Activated CD8-positive, alpha-beta memory T cell treated with anti-CD3 and anti-CD28 coated beads, Interleukin-2, amount 50 U/mL, for 4 hours (primary cell): ENCODE data around the gene DAP3.
"Not testable (repeated sequence)": the region's sequence is repeated elsewhere in the genome, so short reads cannot be mapped to it uniquely, and the experiment has no call there.

Experiments used
- DNase-seq: peaks from one replicate; pipeline ENCODE4 v3.0.0-alpha.2; 2020

The DAP3 gene

DNA sequence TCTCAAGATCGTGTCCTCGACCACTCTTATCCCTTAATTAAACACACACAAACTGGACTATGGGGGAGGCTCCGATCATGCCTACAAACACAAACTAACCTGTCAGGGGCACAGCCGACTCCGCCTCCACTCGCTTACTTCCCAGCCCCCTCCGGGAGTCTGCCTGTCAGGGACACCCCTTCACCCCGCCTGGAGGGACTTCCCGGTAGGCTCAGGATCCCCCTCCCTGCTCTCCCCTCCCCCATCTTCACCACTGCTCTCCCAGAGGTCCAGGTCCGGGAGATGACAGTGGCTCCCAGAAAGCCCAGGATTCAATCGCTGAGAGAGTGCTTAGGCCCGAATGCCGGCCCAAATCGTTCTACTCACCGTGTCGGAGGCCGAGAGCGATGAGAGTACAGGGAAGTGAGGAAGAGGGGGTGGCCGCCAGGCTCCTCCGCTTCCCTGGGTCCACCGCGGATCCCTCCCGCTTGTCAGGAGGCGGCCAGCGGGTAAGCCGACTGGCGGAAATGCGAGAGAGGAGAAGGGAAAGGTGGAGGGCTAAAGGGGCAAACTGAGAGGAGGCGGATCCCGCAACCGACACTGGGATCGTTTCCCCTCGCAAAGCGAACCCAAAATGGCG, 1.1 kb upstream of the DAP3 start:
- not testable (repeated sequence) for DNase-seq

DNA sequence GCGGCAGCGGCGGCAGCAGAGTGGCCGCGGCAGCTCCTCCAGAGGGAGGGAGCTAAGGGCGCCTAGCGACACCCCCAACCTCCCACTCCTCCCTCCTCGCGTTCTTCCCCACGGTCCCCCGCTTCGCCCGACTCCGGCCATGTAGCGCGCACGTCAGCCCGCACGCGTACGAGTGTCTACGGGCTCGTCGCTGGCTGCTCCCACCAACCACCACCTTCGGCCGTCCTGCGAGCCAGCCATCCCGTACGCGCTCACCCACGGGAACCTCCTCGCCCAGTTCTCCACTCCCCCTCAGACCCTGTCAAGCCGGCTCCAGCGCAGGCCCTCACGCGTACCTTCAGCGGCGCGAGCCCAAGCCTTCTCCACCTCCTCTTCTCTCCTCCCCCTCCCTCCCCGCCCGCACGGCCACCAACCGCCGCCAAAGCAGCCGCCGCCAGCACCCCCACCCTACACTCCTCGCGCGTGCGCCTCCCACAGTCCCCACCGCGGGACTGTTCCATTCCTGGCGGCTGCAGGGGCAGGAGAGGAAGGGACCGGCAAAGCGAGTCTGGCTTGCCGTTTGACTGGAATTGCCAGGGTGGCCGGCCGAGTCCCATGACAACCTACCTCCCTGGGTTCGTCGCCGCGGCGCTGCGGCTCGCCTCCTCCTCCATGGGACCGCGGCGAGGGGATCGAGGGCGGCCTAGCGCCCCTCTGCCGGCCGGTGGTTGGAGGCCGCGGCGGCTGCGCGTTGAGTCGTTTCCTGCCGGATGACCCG, 389 bp upstream of the DAP3 start, which contains the start of gene YY1AP1:
TSS of gene YY1AP1 (minus strand) at position 451 of the 757 bp plus-strand sequence. CDS start 8,338 bp downstream, outside the sequence.
- peak; percentile 89 for DNase-seq

DNA sequence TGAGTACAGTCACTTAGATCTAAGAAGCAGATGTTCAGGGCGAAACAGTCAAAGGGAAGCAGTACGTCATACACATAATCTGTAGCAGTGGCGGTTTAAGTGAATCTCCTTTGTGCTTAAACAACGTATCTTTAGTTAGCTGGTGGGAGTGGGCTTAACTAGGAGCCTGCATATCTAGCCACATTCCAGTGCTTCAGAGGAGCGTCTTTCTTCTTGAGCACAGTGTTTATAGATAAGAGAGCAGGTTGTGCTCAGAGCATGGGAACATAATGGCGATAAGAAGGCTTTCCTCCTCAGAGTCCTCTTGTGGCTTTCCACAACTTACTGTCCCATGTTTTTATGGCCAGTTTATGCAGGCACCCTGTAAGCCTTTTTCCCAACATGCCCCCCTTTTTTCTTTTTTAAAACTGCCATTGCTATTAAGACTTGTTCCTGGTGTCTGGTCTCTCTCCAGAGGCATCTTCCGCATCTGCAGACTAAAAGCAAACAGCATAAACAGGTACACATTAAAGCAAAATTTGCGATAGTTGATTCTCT, 3.2 kb downstream of the DAP3 start:
- DNase-seq, result no peak

DNA sequence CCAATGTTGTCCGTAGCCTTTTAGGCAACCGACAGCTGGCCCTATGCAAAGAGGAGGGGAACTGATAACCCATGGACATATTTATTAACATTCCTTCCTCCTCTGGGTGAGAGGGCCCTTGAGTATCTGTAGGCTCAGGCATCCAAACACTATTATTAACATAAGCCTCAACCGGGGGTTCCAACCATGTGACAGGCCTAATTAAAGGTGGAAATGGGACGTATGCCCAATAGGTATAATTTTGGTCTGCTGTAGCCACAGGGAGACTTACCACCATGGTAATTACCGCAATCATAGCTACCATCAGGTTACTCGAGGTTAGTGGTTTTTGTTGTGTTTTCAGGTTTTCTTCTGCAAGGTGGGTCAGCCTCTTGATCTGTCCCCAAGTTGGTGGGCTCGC, 5.3 kb downstream of the DAP3 start:
- DNase-seq, result no peak

DNA sequence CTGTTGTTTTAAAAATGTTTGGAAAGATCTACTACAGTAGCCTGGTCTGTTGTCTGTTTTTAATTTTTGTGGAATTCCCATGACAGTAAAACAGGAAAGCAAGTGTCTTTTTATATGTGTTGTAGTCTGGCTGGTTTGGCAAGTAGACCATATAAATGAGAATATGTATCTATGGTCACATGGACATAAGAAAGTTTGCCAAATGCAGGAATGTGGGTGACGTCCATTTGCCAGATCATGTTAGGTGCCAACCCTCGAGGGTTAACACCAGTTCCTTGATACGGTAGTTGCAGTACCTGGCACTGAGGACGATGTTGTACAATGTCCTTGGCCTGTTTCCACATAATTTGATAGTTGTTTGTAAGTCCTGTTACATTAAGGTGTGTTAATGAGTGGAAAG, 6.2 kb downstream of the DAP3 start:
- DNase-seq, result no peak

DNA sequence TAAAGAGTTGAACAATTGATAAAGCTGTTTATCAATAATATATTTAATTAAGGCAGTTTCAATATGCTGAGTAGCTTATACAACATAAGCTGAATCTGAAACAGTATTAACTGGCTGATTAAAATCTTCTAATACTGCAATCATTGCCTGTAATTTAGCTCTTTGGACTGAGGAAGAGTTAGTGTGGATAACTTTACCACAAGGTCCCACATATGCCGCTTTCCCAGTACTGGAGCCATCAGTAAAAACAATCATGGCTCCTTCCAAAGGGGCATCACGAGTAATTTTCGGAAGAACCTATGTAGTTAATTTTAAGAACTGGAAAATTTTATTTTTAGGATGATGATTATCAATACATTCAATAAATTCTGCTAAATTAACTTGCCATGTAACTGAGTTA, 6.7 kb downstream of the DAP3 start:
- DNase-seq, result no peak

DNA sequence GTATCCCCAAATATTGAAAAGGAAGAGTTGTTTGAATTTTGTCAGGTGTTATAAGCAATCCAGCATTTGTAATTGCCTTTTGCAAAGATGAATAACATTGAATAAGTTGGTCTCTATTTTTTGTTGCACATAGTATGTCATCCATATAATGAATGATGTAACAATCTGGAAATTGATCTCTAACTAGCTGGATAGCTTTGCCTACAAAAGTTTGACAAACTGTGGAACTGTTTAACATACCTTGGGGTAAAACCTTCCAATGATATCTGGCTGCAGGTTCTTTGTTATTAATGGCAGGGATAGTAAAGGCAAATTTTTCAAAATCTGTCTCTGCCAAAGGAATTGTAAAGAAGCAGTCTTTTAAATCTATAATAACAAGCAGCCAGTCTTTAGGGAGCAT, 7.6 kb downstream of the DAP3 start:
- no peak for DNase-seq

DNA sequence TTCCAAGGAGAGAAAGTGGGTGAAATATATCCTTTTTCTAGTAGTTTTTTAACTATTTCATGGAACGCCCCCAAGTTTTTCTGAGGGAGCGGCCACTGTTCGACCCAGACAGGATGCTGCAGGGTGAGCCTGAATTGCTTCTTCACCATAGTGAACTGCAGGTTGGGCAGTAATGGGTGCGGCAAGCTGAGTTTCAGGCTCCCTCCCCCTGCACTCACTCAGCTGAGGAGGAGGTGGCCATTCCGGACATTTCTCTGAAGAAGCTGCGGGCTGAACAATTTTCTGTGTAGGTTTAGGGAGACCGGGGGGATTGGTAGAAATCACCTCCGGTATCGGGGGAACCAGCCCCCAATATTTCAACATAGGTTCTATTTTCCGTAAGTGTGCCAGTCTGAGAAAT, 8.2 kb downstream of the DAP3 start:
- no peak for DNase-seq

DNA sequence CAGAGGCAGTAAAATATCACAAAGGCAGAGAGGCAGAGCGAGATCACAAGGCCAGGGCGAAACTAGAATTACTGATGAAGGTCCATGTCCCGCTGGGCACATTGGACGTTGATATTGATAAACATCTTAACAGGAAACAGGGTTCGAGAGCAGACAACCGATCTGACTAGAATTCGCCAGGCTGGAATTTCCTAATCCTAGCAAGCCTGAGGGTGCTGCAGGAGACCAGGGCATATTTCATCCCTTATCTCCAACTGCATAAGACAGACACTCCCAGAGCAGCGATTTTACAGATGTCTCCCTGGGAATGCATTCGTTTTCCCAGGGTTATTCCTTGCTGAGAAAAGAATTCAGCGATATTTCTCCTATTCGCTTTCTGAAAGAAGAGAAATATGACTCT, 8.7 kb downstream of the DAP3 start:
- DNase-seq, result not testable (repeated sequence)

DNA sequence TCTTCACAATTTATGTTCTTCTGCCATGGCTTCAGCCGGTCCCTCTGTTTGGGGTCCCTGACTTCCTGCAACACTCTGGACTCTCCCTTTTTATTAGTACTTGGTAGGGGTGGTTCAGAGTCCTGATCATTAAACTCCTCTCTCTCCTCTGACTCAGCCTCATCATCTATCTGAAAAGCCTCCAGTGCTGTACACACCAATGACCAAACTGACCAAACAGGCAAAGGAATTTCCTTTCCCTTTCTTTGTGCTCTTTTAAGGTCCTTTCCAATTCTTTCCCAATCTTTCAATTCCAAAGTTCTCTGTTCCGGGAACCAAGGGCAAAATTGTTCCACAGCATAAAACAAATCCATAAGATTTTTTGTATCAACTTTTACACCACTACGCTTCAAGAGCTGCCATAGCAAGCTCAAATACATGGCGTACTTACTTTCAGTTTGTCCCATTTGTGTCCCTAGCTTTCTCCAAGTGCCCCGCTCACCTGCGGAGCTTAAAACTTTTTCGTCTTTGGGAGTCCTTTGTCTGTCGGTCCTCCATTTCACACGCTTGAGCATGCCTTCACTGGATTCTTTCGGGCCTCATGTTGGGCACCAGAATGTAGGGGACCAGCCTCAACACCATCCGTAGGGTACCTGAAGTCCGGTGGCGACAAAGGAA, 9.6 kb downstream of the DAP3 start:
- no peak for DNase-seq

DNA sequence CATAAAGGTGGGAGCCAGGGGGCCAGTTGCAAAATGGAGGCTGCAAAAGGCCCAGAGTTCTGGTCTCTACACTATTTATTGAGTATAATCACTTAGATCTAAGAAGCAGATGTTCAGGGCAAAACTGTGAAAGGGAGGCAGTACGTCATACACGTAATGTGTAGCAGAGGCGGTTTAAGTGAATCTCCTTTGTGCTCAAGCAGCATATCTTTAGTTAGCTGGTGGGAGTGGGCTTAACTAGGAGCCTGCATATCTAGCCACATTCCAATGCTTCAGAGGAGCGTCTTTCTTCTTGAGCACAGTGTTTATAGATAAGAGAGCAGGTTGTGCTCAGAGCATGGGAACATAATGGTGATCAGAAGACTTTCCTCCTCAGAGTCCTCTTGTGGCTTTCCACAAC, 10.2 kb downstream of the DAP3 start:
- not testable (repeated sequence) for DNase-seq

DNA sequence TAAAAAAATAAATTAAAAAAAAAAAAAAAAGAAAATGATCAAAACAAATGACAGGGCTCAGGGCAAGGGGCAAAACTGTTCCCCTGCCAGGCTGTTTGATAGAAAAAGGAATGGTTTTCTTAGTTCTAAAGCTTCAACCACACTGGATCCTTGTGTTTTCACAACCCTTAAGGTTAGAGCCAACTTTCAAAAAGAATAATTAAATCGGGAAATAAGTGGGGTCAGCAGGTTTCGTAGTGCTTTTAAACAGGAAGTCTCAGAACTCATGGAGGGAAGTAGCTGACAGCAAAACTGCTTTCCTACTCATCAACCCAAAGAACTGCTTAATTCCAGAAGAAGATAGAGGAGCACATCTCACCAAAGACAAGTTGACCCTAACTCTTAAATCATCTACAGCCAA, 12.8 kb downstream of the DAP3 start:
- DNase-seq, result not testable (repeated sequence)

DNA sequence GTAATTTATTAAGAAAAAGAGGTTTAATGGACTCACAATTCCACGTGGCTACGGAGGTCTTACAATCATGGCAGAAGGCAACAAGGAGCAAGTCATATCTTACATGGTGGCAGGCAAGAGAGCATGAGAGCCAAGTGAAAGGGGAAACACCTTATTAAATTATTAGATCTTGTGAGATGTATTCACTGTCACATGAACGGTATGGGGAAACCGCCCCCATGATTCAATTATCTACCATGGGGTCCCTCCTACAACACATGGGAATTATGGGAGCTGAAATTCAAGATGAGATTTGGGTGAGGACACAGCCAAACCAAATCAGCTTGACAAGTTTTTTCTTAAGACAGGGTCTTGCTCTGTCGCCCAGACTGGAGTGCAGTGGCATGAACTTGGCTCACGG, 14.3 kb downstream of the DAP3 start:
- DNase-seq, result no peak

DNA sequence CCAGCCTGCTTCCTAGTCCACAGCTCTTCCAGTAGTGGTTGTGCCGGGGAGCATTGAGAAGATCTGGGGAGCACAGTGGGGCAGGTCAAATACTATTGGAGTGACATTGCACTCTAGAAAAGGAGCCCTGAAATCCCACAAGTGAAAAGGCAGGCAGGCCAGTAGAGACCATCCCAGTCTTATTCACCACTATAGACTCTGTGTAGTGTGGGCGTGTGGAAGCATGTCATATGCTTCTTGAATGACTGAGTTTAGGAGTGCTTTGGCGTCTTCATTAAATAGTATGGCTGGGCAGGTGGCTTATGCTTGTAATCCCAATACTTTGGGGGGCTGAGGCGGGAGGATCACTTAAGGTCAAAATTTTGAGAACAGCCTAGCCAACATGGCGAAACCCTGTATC, 15.5 kb downstream of the DAP3 start:
- DNase-seq, result not testable (repeated sequence)

DNA sequence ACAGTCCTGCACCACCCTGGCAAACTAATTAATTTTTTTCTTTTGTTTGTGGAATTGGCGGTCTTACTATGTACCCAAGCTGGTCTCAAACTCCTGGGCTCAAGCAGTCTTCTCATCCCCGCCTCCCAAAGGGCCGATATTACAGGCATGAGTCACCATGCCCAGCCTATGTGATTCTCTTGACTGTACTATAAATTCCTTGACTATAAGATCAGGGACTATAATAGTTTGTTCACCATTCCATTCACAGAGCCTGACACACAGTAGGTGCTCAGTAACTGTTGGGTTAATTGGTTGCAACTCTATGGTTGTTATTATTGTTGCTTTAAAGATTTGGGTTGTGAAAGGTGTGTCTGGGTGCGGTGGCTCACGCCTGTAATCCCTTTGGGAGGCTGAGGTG, 17.2 kb downstream of the DAP3 start:
- DNase-seq, result no peak

DNA sequence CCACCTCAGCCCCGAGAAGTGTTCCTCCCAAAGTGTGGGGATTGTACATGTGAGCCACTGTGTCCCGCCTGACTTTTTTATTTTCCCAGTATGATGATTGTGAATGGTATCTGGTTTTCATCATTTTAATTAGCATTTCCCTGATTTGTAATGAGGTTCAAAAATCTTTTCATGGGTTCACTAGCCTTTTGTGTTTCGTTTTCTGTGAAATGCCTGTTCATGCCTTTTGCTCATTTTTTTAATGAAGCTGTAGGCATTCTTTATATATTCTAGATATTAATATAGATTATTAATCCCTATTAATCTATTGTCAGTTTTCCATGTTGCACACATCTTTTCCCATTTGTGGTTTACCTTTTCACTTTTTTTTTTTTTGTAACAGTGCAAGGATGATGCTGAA, 20.5 kb downstream of the DAP3 start:
- no peak for DNase-seq

DNA sequence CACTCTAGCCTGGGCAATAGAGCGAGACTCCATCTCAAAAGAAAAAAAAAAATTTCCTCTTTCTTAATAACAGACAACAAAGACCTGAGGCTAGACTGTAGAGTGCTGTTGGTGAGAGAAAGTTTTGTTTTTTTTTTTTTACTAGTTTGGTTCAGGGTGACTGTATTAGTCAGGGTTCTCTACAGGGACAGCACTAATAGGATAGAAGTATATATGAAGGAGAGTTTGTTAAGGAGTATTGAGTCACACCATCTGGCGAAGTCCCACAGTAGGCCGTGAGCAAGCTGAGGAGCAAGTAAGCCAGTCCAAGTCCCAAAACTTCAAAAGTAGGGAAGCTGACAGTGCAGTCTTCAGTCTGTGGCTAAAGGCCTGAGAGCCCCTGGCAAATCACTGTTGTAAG, 22.6 kb downstream of the DAP3 start:
- DNase-seq, result not testable (repeated sequence)

DNA sequence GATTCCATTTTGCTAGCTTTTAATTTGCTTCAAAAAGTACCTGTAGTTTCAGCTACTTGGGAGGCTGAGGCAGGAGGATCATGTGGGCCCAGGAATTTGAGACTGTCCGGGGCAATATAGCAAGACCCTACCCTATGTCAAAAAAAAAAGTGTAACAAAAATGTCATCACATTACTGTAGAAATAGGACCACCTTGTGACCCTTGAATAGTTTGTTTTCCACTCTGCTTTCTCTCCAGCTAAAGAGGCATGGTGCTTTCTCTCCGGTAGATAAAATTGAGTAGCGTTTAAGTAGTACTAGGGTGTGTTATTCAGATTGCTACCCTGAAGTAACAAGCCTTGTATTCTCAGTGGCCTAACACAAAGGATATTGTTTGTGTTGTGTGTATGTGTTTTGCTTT, 23.7 kb downstream of the DAP3 start:
- DNase-seq, result not testable (repeated sequence)

DNA sequence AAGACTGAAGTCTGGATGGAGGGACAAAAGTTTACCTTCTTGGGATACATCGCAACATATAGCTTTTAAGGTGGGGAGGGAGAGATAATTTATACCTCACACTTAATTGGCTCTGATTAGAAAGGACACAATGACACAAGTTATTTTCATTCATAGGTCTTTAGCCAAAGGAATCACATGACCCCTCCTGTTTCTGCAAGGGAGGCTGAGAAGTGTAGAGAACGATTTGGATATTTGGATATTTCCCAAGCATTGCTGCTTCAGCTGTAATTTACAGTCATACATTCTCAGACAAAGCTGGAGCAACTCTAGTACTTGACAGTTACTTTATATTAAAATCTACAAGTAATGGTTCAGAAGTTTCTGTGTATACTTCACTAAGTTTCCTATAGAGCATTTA, 24.2 kb downstream of the DAP3 start:
- no peak for DNase-seq

DNA sequence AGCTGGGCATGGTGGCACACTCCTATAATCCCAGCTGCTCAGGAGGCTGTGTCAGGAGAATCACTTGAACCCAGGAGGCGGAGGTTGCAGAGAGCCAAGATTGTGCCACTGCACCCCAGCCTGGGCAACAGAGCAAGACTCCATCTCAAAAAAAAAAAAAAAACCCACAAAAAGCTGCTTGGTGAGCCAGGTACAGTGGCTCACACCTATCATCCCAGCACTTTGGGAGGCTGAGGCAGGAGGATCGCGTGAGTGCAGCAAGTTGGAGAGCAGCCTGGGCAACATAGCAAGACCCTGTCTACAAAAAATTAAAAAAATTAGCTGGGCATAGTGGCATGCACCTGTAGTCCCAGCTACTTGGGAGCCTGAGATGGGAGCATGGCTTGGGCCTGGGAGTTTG, 26.2 kb downstream of the DAP3 start:
- DNase-seq, result not testable (repeated sequence)

DNA sequence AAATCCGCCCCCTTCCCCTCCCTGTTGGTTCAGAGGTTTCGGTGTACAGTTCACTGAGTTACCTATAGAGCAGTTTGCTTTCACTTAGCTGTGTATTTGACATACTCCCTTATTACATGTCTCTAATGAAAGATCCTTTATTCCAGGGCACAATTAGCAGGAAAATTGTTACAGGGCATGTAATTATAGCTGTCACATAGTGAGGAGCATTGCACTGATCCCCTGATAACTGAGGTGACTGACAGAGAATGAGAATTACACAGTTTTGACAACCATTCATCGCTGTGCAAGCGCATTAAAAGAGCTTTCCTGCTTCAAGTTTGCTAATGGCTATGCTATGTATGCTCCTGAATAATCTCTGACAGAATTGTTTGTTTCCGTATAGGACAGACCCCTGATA, 26.9 kb downstream of the DAP3 start:
- DNase-seq, result no peak

DNA sequence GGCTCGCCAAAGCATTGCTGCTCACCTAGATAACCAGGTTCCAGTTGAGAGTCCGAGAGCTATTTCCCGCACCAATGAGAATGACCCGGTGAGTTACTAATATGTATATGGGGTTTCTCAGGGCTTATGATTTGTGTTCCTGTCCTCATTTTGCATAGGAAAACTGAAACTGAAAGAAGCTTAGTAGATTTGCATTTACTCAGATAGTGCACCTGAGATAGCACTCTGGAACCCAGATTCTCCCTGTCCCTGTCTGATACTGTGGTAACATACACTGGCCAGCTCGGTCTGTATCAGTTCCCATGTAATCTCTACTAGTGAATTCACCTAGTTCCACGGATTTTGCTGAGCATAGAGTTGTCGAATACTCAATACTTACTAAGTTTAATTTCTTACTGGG, 28.1 kb downstream of the DAP3 start:
- no peak for DNase-seq

DNA sequence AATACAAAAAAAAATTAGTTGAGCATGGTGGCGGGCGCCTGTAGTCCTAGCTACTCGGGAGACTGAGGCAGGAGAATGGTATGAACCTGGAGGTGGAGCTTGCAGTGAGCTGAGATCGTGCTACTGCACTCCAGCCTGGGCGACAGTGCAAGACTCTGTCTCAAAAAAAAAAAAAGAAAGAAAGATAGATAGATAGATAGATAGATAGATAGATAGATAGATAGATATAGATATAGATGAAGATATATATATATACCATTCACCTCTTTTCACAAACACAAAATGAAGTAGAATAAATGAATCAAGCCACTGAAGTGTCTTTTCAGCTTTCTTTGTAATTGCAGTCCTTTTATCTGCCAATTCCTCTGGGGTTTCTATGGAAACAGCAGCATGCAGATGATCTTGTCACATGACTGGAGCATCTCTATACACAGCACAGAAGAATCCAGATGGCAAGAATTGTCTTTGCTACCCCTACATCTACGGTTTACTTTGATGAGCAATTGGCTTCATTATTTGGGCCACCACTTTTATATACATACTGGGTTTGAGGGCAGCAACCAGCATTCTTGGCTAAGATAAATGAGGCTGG, 29.7 kb downstream of the DAP3 start:
- DNase-seq, result not testable (repeated sequence)

DNA sequence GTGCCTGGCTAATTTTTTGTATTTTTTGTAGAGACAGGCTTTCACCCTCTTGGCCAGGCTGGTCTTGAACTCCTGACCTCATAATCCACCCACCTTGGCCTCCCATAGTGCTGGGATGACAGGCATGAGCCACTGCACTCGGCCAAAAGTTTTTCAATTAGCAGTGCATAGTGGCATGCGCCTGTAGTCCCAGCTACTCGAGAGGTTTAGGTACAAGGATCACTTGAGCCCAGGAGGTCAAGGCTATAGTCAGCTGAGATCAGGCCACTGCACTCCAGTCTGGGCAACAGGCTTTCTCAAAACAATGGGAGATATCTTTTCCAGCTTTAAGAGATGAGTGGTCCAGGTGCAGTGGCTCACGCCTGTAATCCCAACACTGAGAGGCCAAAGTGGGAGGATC, 30.8 kb downstream of the DAP3 start:
- DNase-seq, result no peak
